Measurements from ENCODE around the gene CFAP52. TPM values are rescaled to one million over a fixed set of nuclear protein-coding genes. Genes with fewer than 3 reads are reported as not detected.

CFAP52 gene
- total RNA-seq, 1 donor from 2014 or later, result not detected

DNA sequence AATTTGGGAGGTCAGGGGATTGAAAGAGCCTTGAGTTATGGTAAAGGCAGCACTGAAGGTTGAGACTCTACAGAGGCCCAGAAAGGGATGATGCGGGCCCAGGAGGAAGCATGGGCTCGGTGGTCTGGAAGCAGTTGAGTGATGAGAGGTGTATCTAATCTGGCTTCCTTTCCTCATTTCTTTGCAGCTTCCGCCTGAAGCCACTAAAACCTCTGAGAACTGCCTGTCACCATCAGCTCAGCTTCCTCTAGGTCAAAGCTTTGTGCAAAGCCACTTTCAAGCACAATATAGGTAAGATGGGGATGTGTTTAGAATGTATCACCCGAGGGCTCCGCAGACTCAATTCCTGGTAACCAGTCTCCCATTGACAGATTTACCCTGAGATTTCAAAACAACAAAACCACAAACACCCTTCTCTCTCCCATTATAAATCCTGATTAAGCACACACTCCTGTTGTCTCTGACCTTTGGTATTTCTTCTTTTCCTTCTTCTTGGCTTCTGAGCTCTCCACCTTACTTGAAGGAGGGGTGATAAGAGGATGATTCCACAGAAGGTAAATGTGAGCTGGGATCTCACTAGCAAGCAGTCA, 90.1 kb downstream of the CFAP52 start:
- no peak overlapping the region for H3K9ac ChIP-seq (ENCODE audit: low read depth in 1 of 3, low read length in 3 of 3)

GRCh38 chr17:9668517-9668916, 92.1 kb downstream of the CFAP52 start:
- no peak overlapping the region for H3K27ac ChIP-seq (ENCODE audit: low read depth, low read length)
- no peaks in the 10 kb centered on the region for H3K36me3 ChIP-seq (ENCODE audit: control insufficient read depth in 3 of 3, insufficient read depth in 3 of 3, low read length in 3 of 3)
- peaks cover 3 to 10% (median 5%) of the 10 kb centered on the region in 3 donors for H3K27me3 ChIP-seq (ENCODE audit: control insufficient read depth in 3 of 3, insufficient read depth in 3 of 3, low read length in 3 of 3)
- H3K9me3 ChIP-seq (ENCODE audit: control insufficient read depth in 3 of 3, low read length in 3 of 3), result no peaks in the 10 kb centered on the region
- no peak overlapping the region for H3K4me3 ChIP-seq (ENCODE audit: low read length in 3 of 3)
- H3K9ac ChIP-seq (ENCODE audit: low read depth in 1 of 3, low read length in 3 of 3), result no peak overlapping the region
- H3K4me1 ChIP-seq (ENCODE audit: control insufficient read depth in 3 of 3, insufficient read depth in 3 of 3, low read length in 3 of 3), result no peaks in the 10 kb centered on the region

More for the DNA sequence above, 90.1 kb downstream of the CFAP52 start:
- Histone ChIP-seq H3K4me3 (ENCODE audit: low read length in 3 of 3) (no peak overlapping the region), H3K4me1 (ENCODE audit: control insufficient read depth in 3 of 3, insufficient read depth in 3 of 3, low read length in 3 of 3) (no peaks in the 10 kb centered on the region), H3K27ac (ENCODE audit: low read depth, low read length) (no peak overlapping the region), H3K9me3 (ENCODE audit: control insufficient read depth in 3 of 3, low read length in 3 of 3) (no peaks in the 10 kb centered on the region), H3K36me3 (ENCODE audit: control insufficient read depth in 3 of 3, insufficient read depth in 3 of 3, low read length in 3 of 3) (no peaks in the 10 kb centered on the region), H3K27me3 (ENCODE audit: control insufficient read depth in 3 of 3, insufficient read depth in 3 of 3, low read length in 3 of 3) (peaks cover 3 to 9% (median 5%) of the 10 kb centered on the region in 3 donors)

DNA sequence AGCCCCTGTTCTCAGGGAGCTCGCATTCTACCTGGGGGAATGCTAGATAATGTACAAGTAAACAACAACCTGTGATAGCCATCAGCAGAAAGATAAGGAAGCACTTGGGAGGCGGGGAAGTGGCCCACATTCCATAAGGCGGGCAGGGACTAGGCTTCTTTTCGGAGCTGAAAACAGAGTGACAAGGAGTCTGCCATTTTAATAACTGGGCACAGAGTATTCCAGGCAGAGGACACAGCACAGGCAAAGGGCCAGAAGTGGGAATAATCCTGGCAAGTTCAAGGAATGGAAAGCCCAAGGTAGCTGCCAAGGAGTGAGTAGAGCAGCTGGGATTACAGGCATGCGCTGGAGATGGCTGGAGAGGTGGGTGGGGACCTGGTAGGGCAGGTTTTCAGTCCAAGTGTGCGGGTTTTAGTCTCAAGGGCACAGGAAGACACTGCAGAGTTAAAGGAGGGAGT, 93.1 kb downstream of the CFAP52 start:
- Histone ChIP-seq H3K9me3 (ENCODE audit: control insufficient read depth in 3 of 3, low read length in 3 of 3) (no peaks in the 10 kb centered on the region), H3K36me3 (ENCODE audit: control insufficient read depth in 3 of 3, insufficient read depth in 3 of 3, low read length in 3 of 3) (no peaks in the 10 kb centered on the region), H3K9ac (ENCODE audit: low read depth in 1 of 3, low read length in 3 of 3) (no peak overlapping the region), H3K27ac (ENCODE audit: low read depth, low read length) (no peak overlapping the region), H3K4me1 (ENCODE audit: control insufficient read depth in 3 of 3, insufficient read depth in 3 of 3, low read length in 3 of 3) (no peaks in the 10 kb centered on the region), H3K4me3 (ENCODE audit: low read length in 3 of 3) (no peak overlapping the region), H3K27me3 (ENCODE audit: control insufficient read depth in 3 of 3, insufficient read depth in 3 of 3, low read length in 3 of 3) (peaks cover 3 to 10% (median 5%) of the 10 kb centered on the region in 3 donors)

GRCh38 chr17:9670596-9670995, 94.2 kb downstream of the CFAP52 start:
- Histone ChIP-seq H3K9me3 (ENCODE audit: control insufficient read depth in 3 of 3, low read length in 3 of 3) (no peaks in the 10 kb centered on the region), H3K27ac (ENCODE audit: low read depth, low read length) (no peak overlapping the region), H3K27me3 (ENCODE audit: control insufficient read depth in 3 of 3, insufficient read depth in 3 of 3, low read length in 3 of 3) (peaks cover 3 to 10% (median 5%) of the 10 kb centered on the region in 3 donors), H3K4me1 (ENCODE audit: control insufficient read depth in 3 of 3, insufficient read depth in 3 of 3, low read length in 3 of 3) (no peaks in the 10 kb centered on the region), H3K9ac (ENCODE audit: low read depth in 1 of 3, low read length in 3 of 3) (no peak overlapping the region), H3K4me3 (ENCODE audit: low read length in 3 of 3) (no peak overlapping the region), H3K36me3 (ENCODE audit: control insufficient read depth in 3 of 3, insufficient read depth in 3 of 3, low read length in 3 of 3) (no peaks in the 10 kb centered on the region)

DNA sequence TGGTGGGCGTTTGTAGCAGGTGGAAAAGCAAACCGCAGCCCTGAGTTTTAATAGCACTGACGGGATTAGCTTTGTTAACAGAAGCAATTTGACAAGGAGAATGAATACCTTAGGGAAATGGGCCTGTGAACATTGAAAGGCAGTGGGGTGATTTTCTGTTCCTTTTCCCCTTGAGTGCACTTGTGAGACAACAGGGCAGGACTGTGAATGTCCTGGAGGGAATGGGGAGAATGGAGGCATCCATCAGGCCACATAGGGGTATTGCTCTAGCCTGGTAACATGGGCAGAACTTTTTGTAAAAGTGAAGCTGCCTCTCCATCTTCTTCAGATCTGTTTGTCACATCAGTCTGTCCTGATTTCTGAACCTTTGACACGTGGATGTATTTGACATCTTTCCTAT, 95.1 kb downstream of the CFAP52 start:
- H3K9me3 ChIP-seq (ENCODE audit: control insufficient read depth in 3 of 3, low read length in 3 of 3), result peaks cover 0 to 1% (median 0%) of the 10 kb centered on the region in 3 donors
- H3K4me3 ChIP-seq (ENCODE audit: low read length in 3 of 3), result no peak overlapping the region
- peaks cover 3 to 10% (median 5%) of the 10 kb centered on the region in 3 donors for H3K27me3 ChIP-seq (ENCODE audit: control insufficient read depth in 3 of 3, insufficient read depth in 3 of 3, low read length in 3 of 3)
- no peaks in the 10 kb centered on the region for H3K4me1 ChIP-seq (ENCODE audit: control insufficient read depth in 3 of 3, insufficient read depth in 3 of 3, low read length in 3 of 3)
- no peak overlapping the region for H3K9ac ChIP-seq (ENCODE audit: low read depth in 1 of 3, low read length in 3 of 3)
- H3K36me3 ChIP-seq (ENCODE audit: control insufficient read depth in 3 of 3, insufficient read depth in 3 of 3, low read length in 3 of 3), result no peaks in the 10 kb centered on the region
- no peak overlapping the region for H3K27ac ChIP-seq (ENCODE audit: low read depth, low read length)

- no peaks in the 10 kb centered on the region for H3K4me1 ChIP-seq (ENCODE audit: control insufficient read depth in 3 of 3, insufficient read depth in 3 of 3, low read length in 3 of 3)
- peaks cover 3 to 10% (median 5%) of the 10 kb centered on the region in 3 donors for H3K27me3 ChIP-seq (ENCODE audit: control insufficient read depth in 3 of 3, insufficient read depth in 3 of 3, low read length in 3 of 3)
- no peaks in the 10 kb centered on the region for H3K36me3 ChIP-seq (ENCODE audit: control insufficient read depth in 3 of 3, insufficient read depth in 3 of 3, low read length in 3 of 3)
- peaks cover 0 to 3% (median 0%) of the 10 kb centered on the region in 3 donors for H3K9me3 ChIP-seq (ENCODE audit: control insufficient read depth in 3 of 3, low read length in 3 of 3)
- H3K4me3 ChIP-seq (ENCODE audit: low read length in 3 of 3), result no peak overlapping the region
- no peak overlapping the region for H3K27ac ChIP-seq (ENCODE audit: low read depth, low read length)
- H3K9ac ChIP-seq (ENCODE audit: low read depth in 1 of 3, low read length in 3 of 3), result no peak overlapping the region
Measured at GRCh38 chr17:9672266-9672665, 95.8 kb downstream of the CFAP52 start.

DNA sequence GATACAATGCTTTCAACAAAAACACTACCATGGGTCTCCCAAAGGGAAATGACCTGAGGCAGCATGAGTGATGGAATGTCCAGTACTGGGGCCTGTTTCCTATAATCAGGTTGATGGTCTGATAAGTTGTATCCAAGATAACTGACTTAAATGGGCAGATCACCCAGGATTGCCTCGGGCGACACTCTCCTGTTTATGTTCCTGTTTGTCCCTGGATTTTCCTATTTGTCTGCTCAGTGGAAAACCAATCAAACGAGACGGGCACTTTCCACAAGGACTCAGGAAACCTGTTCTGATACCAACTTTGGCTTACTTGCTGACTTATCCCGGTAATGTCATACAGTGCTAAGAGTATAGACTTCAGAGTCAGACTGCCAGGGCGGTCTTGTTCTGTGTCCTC, 96.2 kb downstream of the CFAP52 start:
- no peaks in the 10 kb centered on the region for H3K36me3 ChIP-seq (ENCODE audit: control insufficient read depth in 3 of 3, insufficient read depth in 3 of 3, low read length in 3 of 3)
- H3K4me3 ChIP-seq (ENCODE audit: low read length in 3 of 3), result no peak overlapping the region
- no peak overlapping the region for H3K27ac ChIP-seq (ENCODE audit: low read depth, low read length)

DNA sequence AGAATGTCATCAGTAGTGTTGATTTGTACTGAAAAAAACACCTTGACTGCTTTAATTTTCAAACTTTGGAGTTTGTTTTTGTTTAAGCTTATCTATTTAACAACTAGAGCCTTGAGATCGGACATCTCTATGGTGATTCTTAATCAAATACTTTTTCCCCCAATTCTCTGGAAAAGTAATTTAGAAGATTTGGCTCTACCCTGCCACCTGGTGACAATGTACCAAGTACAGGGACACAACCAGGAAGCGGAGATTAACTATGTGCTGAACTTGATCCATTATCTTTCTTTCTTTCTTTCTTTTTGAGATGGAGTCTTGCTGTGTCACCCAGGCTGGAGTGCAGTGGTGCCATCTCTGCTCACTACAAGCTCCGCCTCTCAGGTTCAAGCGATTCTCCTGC, 99.6 kb downstream of the CFAP52 start:
- peaks cover 0 to 3% (median 0%) of the 10 kb centered on the region in 3 donors for H3K27me3 ChIP-seq (ENCODE audit: control insufficient read depth in 3 of 3, insufficient read depth in 3 of 3, low read length in 3 of 3)
- no peak overlapping the region for H3K4me3 ChIP-seq (ENCODE audit: low read length in 3 of 3)
- H3K4me1 ChIP-seq (ENCODE audit: control insufficient read depth in 3 of 3, insufficient read depth in 3 of 3, low read length in 3 of 3), result no peaks in the 10 kb centered on the region
- no peak overlapping the region for H3K27ac ChIP-seq (ENCODE audit: low read depth, low read length)
- peaks cover 0 to 6% (median 0%) of the 10 kb centered on the region in 3 donors for H3K9me3 ChIP-seq (ENCODE audit: control insufficient read depth in 3 of 3, low read length in 3 of 3)
- no peaks in the 10 kb centered on the region for H3K36me3 ChIP-seq (ENCODE audit: control insufficient read depth in 3 of 3, insufficient read depth in 3 of 3, low read length in 3 of 3)
- H3K9ac ChIP-seq (ENCODE audit: low read depth in 1 of 3, low read length in 3 of 3), result no peak overlapping the region

More for the DNA sequence above, 96.2 kb downstream of the CFAP52 start:
- H3K9ac ChIP-seq (ENCODE audit: low read depth in 1 of 3, low read length in 3 of 3), result no peak overlapping the region
- H3K27me3 ChIP-seq (ENCODE audit: control insufficient read depth in 3 of 3, insufficient read depth in 3 of 3, low read length in 3 of 3), result peaks cover 3 to 10% (median 5%) of the 10 kb centered on the region in 3 donors
- no peaks in the 10 kb centered on the region for H3K4me1 ChIP-seq (ENCODE audit: control insufficient read depth in 3 of 3, insufficient read depth in 3 of 3, low read length in 3 of 3)
- H3K9me3 ChIP-seq (ENCODE audit: control insufficient read depth in 3 of 3, low read length in 3 of 3), result peaks cover 0 to 3% (median 0%) of the 10 kb centered on the region in 3 donors

DNA sequence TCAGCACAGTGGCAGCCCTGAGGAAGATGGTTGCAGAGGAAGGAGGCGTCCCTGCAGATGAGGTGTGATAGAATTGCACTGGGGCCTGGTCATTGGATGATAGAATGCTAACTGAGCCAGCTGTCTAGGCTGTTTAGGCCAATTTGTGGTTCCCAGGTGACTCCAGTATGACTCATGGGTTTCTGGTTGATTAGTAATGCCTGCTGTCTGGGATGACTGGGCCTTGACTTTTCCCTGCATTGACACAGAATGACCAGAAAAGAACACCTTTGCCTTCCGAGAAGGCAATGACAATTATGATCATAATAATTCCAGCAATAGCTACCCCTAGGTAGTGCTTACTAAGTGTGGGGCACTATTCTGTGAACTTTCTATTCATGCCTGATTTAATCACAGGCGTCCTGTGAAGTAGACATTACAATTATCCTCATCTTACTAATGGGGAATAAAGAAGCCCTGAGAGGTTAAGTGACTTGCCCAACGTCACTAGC, 100.4 kb downstream of the CFAP52 start:
- H3K27me3 ChIP-seq (ENCODE audit: control insufficient read depth in 3 of 3, insufficient read depth in 3 of 3, low read length in 3 of 3), result no peaks in the 10 kb centered on the region
- H3K4me3 ChIP-seq (ENCODE audit: low read length in 3 of 3), result no peak overlapping the region
- H3K9ac ChIP-seq (ENCODE audit: low read depth in 1 of 3, low read length in 3 of 3), result no peak overlapping the region

GRCh38 chr17:9677411-9677810, 101.0 kb downstream of the CFAP52 start:
- no peak overlapping the region for H3K9ac ChIP-seq (ENCODE audit: low read depth in 1 of 3, low read length in 3 of 3)

More for the DNA sequence above, 100.4 kb downstream of the CFAP52 start:
- Histone ChIP-seq H3K36me3 (ENCODE audit: control insufficient read depth in 3 of 3, insufficient read depth in 3 of 3, low read length in 3 of 3) (no peaks in the 10 kb centered on the region), H3K4me1 (ENCODE audit: control insufficient read depth in 3 of 3, insufficient read depth in 3 of 3, low read length in 3 of 3) (no peaks in the 10 kb centered on the region), H3K27ac (ENCODE audit: low read depth, low read length) (no peak overlapping the region), H3K9me3 (ENCODE audit: control insufficient read depth in 3 of 3, low read length in 3 of 3) (peaks cover 0 to 6% (median 0%) of the 10 kb centered on the region in 3 donors)

More at GRCh38 chr17:9677411-9677810, 101.0 kb downstream of the CFAP52 start:
- Histone ChIP-seq H3K4me3 (ENCODE audit: low read length in 3 of 3) (no peak overlapping the region), H3K9me3 (ENCODE audit: control insufficient read depth in 3 of 3, low read length in 3 of 3) (peaks cover 0 to 6% (median 0%) of the 10 kb centered on the region in 3 donors), H3K4me1 (ENCODE audit: control insufficient read depth in 3 of 3, insufficient read depth in 3 of 3, low read length in 3 of 3) (no peaks in the 10 kb centered on the region), H3K36me3 (ENCODE audit: control insufficient read depth in 3 of 3, insufficient read depth in 3 of 3, low read length in 3 of 3) (no peaks in the 10 kb centered on the region), H3K27me3 (ENCODE audit: control insufficient read depth in 3 of 3, insufficient read depth in 3 of 3, low read length in 3 of 3) (no peaks in the 10 kb centered on the region), H3K27ac (ENCODE audit: low read depth, low read length) (no peak overlapping the region)

Measured in skeletal muscle tissue (tissue), 4 donors.